MCF 10A (cell line): Measurements from ENCODE around the gene C6orf47. TPM values are rescaled to one million over a fixed set of nuclear protein-coding genes. Genes with fewer than 3 reads are reported as not detected.

ENCODE experiments used
- BruUV-seq: library from RNA; stranded (reverse); fragments of 400-500 nt; replicated peaks from 2 replicates; lab custom pipeline; 2021; lab: Mats Ljungman, UMichigan
- CTCF ChIA-PET: fragments of 300-600 bp; sonication (Branson Sonifier 250); formaldehyde crosslinking; extraction: SDS; loops from one replicate; lab custom pipeline; 2021; ENCODE audit warnings: antibody characterized with exemption, inconsistent platforms; lab: Yijun Ruan, JAX
- POLR2A ChIA-PET: fragments of 300-600, 350-650 bp; sonication (Branson Sonifier 250); formaldehyde crosslinking; extraction: SDS; loops from one replicate; lab custom pipeline; 2020; ENCODE audit warnings: antibody characterized with exemption, inconsistent platforms; lab: Yijun Ruan, JAX
- DNase-seq: peaks from one replicate; pipeline ENCODE4 v3.0.0-alpha.2; 2018; ENCODE audit not compliant: unreplicated experiment
- H3K27ac Mint-ChIP-seq: one replicate; pipeline ENCODE4 v1.8.0; 2022; ENCODE audit warnings: mild to moderate bottlenecking, low read depth, mixed read lengths; ENCODE audit not compliant: unreplicated experiment
- H3K27me3 Mint-ChIP-seq: one replicate; pipeline ENCODE4 v1.8.0; 2022; ENCODE audit warnings: mixed read lengths; ENCODE audit not compliant: insufficient read depth, unreplicated experiment
- H3K36me3 Mint-ChIP-seq: one replicate; pipeline ENCODE4 v1.8.0; 2022; ENCODE audit warnings: mild to moderate bottlenecking, moderate library complexity, mixed read lengths; ENCODE audit not compliant: insufficient read depth, unreplicated experiment
- H3K4me1 Mint-ChIP-seq: one replicate; pipeline ENCODE4 v1.8.0; 2022; ENCODE audit warnings: mixed read lengths; ENCODE audit not compliant: insufficient read depth, unreplicated experiment
- H3K4me3 Mint-ChIP-seq: one replicate; pipeline ENCODE4 v1.8.0; 2022; ENCODE audit warnings: mild to moderate bottlenecking, moderate library complexity, mixed read lengths; ENCODE audit not compliant: unreplicated experiment
- H3K9me3 Mint-ChIP-seq: one replicate; pipeline ENCODE4 v1.8.0; 2022; ENCODE audit warnings: mixed read lengths; ENCODE audit not compliant: unreplicated experiment
- CTCF ChIP-seq: fragments of 200-600 bp; IDR thresholded peaks from one replicate; pipeline ENCODE4 v1.8.0; 2022; ENCODE audit warnings: antibody characterized with exemption, mild to moderate bottlenecking; ENCODE audit not compliant: unreplicated experiment
- intact Hi-C: fragments of 100-400 bp; cut with micrococcal nuclease; formaldehyde crosslinking; loops from 2 replicates; pipeline ENCODE4 v1.14.1; 2022
- total RNA-seq: library from RNA; stranded (reverse); gene quantifications from 2 replicates; pipeline ENCODE4 v1.2.3, GENCODE V29; 2022

The C6orf47 gene
- total RNA-seq, 1 experiment from 2014 or later = 15.5 TPM

GRCh38 chr6:31659649-31660380, 763 bp downstream of the C6orf47 start:
- TF ChIP-seq CTCF = no peak
- peak; percentile 32 for DNase-seq
- no peaks in the 10 kb centered on the region for H3K27me3 Mint-ChIP-seq
- H3K27ac Mint-ChIP-seq = peak overlapping the region; percentile 64
- peak overlapping the region; percentile 89 for H3K4me3 Mint-ChIP-seq
- ChIA-PET POLR2A (interaction anchor here (0.6 to 7.9 kb wide), 19 partner anchors 8 to 1312 kb away, joined by 3 to 263 read pairs (median 5); partner anchors contain the start of genes ABHD16A, APOM, ATP6V1G2 and BAG6), CTCF (interaction anchor here (0.9 to 1.1 kb wide), 3 partner anchors 43 to 113 kb away, joined by 3 to 4 read pairs (median 3); partner anchors contain the start of genes ABHD16A and ATP6V1G2)
- H3K9me3 Mint-ChIP-seq = no peaks in the 10 kb centered on the region
- BruUV-seq = TSS peak; percentile 23
- peaks cover 58% of the 10 kb centered on the region for H3K36me3 Mint-ChIP-seq
- H3K4me1 Mint-ChIP-seq = peaks cover 55% of the 10 kb centered on the region
- intact Hi-C loops = loop anchor here (1.0 to 5.0 kb wide), 2 partner anchors 8 to 38 kb away; partner anchors contain the start of genes BAG6 and PRRC2A

GRCh38 chr6:31658983-31659648, 1.5 kb downstream of the C6orf47 start:
- H3K4me1 Mint-ChIP-seq = peaks cover 48% of the 10 kb centered on the region
- ChIA-PET POLR2A (interaction anchor here (0.7 to 2.8 kb wide), 5 partner anchors 37 to 178 kb away, joined by 3 to 21 read pairs (median 8); partner anchors contain the start of genes DDX39B and PRRC2A), CTCF (interaction anchor here (1.0 kb wide), 1 partner anchor 113 kb away, joined by 4 read pairs; the partner anchor contains the start of gene ATP6V1G2)
- H3K4me3 Mint-ChIP-seq = peak overlapping the region; percentile 89
- H3K27me3 Mint-ChIP-seq = no peaks in the 10 kb centered on the region
- TF ChIP-seq CTCF = no peak
- intact Hi-C loops = no loop called here
- BruUV-seq = no TSS peak
- no peak for DNase-seq
- H3K9me3 Mint-ChIP-seq = no peaks in the 10 kb centered on the region
- peaks cover 54% of the 10 kb centered on the region for H3K36me3 Mint-ChIP-seq
- H3K27ac Mint-ChIP-seq = no peak overlapping the region

GRCh38 chr6:31658158-31658688, 2.4 kb downstream of the C6orf47 start:
- CTCF ChIA-PET = interaction anchor here (1.0 kb wide), 1 partner anchor 132 kb away, joined by 4 read pairs; no protein-coding TSS in a partner anchor
- Mint-ChIP-seq H3K9me3 (no peaks in the 10 kb centered on the region), H3K4me3 (peak overlapping the region; percentile 89), H3K4me1 (peaks cover 39% of the 10 kb centered on the region), H3K27ac (no peak overlapping the region), H3K36me3 (peaks cover 46% of the 10 kb centered on the region), H3K27me3 (no peaks in the 10 kb centered on the region)
- no TSS peak for BruUV-seq
- TF ChIP-seq CTCF = no peak
- no peak for DNase-seq
- POLR2A ChIA-PET = interaction anchor here (0.6 to 1.1 kb wide), 5 partner anchors 45 to 1655 kb away, joined by 3 to 6 read pairs (median 3); partner anchors contain the start of genes ABHD16A, HSPA1A and HSPA1L
- intact Hi-C loops = no loop called here
